Measurements from ENCODE around the gene KCNH1. TPM values are rescaled to one million over a fixed set of nuclear protein-coding genes. Genes with fewer than 3 reads are reported as not detected.

KCNH1 gene
- polyA plus RNA-seq, 1 of the 3 experiments (the other 2 are of a cell fraction): 0.08 TPM

DNA sequence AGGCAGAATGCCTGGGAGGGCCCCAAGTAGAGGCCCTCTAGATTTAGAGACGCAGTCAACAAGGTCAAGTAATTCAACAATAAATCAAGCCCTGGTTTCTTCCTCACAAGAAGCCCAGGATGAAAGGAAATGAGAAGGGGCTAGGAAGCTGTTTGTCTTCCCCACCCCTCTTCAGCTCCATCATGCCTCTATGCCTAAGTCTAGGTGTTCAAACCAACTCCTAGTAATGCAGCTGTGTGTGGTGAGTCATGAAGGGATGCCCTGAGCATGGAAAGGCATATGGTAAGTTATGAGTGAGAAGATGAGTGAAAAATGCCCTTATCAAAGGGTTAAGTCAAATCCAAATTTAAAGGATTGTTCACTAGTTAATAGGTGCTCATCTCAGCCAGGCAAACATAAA lies 339.5 kb downstream of the KCNH1 start:
- Histone ChIP-seq H2AFZ (ENCODE audit: low read depth) (no peak overlapping the region), H3K9me3 (no peaks in the 10 kb centered on the region), H4K20me1 (ENCODE audit: insufficient read depth) (no peaks in the 10 kb centered on the region), H3K9me2 (no peaks in the 10 kb centered on the region), H3K4me1 (ENCODE audit: control insufficient read depth in 1 of 2, insufficient read depth in 2 of 2, low read depth in 1 of 2, low read length in 1 of 2) (peaks cover 0 to 11% of the 10 kb centered on the region in 2 experiments; a peak in 2 of 4 replicates), H3F3A (replicated peaks; ENCODE audit: insufficient read depth) (no peaks in the 10 kb centered on the region), H3K4me2 (no peak overlapping the region), H3K9ac (no peak overlapping the region), H3K36me3 (replicated peaks in 1 of 2; ENCODE audit: control insufficient read depth in 1 of 2, insufficient read depth in 2 of 2, low read length in 1 of 2) (no peaks in the 10 kb centered on the region), H3K27me3 (ENCODE audit: insufficient read depth) (no peaks in the 10 kb centered on the region; the same call in 1 of the 2 replicates), H3K79me2 (ENCODE audit: insufficient read depth) (no peaks in the 10 kb centered on the region), H3K27ac (ENCODE audit: low read depth in 2 of 2, low read length in 1 of 2) (no peak overlapping the region), H3K4me3 (ENCODE audit: low read depth in 2 of 2, low read length in 1 of 2) (no peak overlapping the region)
- no peak for DNase-seq
- POLR2A ChIA-PET: no interaction called here
- CTCF ChIA-PET: no interaction called here
- 82% methylated on average over 1 of the region's 1 CpG for WGBS (ENCODE audit: low lambda C conversion rate)
- TF ChIP-seq FOXM1 (IDR thresholded peaks at IDR 0.05; ENCODE audit: low read depth) (no peak), JUND (IDR thresholded peaks at IDR 0.05) (no peak), FOXJ3 (CRISPR knock-in tag; IDR thresholded peaks at IDR 0.05) (no peak), NFIC (IDR thresholded peaks at IDR 0.05; ENCODE audit: borderline replicate concordance) (no peak), RFX5 (IDR thresholded peaks at IDR 0.05; ENCODE audit: low read length) (no peak), EZH2phosphoT487 (IDR thresholded peaks at IDR 0.05; ENCODE audit: borderline replicate concordance, low read depth) (no peak), MXI1 (IDR thresholded peaks at IDR 0.05; ENCODE audit: low read depth, low read length) (no peak), ELF1 (IDR thresholded peaks at IDR 0.05) (no peak), POLR2AphosphoS5 (IDR thresholded peaks at IDR 0.05; ENCODE audit: low read depth, low read length) (no peak), TCF12 (IDR thresholded peaks at IDR 0.05) (no peak), CHD2 (IDR thresholded peaks at IDR 0.05; ENCODE audit: low read length, partially characterized antibody) (no peak), GABPA (IDR thresholded peaks at IDR 0.05; ENCODE audit: low read depth) (no peak), GATA2 (CRISPR knock-in tag; IDR thresholded peaks at IDR 0.05) (no peak), SMC3 (IDR thresholded peaks at IDR 0.05; ENCODE audit: low read depth, low read length) (no peak)
- TF ChIP-seq, protein P1, sequence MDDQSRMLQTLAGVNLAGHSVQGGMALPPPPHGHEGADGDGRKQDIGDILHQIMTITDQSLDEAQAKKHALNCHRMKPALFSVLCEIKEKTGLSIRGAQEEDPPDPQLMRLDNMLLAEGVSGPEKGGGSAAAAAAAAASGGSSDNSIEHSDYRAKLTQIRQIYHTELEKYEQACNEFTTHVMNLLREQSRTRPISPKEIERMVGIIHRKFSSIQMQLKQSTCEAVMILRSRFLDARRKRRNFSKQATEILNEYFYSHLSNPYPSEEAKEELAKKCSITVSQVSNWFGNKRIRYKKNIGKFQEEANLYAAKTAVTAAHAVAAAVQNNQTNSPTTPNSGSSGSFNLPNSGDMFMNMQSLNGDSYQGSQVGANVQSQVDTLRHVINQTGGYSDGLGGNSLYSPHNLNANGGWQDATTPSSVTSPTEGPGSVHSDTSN (IDR thresholded peaks at IDR 0.05): no peak
- TF ChIP-seq, protein P2, sequence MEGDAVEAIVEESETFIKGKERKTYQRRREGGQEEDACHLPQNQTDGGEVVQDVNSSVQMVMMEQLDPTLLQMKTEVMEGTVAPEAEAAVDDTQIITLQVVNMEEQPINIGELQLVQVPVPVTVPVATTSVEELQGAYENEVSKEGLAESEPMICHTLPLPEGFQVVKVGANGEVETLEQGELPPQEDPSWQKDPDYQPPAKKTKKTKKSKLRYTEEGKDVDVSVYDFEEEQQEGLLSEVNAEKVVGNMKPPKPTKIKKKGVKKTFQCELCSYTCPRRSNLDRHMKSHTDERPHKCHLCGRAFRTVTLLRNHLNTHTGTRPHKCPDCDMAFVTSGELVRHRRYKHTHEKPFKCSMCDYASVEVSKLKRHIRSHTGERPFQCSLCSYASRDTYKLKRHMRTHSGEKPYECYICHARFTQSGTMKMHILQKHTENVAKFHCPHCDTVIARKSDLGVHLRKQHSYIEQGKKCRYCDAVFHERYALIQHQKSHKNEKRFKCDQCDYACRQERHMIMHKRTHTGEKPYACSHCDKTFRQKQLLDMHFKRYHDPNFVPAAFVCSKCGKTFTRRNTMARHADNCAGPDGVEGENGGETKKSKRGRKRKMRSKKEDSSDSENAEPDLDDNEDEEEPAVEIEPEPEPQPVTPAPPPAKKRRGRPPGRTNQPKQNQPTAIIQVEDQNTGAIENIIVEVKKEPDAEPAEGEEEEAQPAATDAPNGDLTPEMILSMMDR (IDR thresholded peaks at IDR 0.05): no peak
- TF ChIP-seq, protein P3, sequence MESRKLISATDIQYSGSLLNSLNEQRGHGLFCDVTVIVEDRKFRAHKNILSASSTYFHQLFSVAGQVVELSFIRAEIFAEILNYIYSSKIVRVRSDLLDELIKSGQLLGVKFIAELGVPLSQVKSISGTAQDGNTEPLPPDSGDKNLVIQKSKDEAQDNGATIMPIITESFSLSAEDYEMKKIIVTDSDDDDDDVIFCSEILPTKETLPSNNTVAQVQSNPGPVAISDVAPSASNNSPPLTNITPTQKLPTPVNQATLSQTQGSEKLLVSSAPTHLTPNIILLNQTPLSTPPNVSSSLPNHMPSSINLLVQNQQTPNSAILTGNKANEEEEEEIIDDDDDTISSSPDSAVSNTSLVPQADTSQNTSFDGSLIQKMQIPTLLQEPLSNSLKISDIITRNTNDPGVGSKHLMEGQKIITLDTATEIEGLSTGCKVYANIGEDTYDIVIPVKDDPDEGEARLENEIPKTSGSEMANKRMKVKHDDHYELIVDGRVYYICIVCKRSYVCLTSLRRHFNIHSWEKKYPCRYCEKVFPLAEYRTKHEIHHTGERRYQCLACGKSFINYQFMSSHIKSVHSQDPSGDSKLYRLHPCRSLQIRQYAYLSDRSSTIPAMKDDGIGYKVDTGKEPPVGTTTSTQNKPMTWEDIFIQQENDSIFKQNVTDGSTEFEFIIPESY (IDR thresholded peaks at IDR 0.05; ENCODE audit: borderline replicate concordance, low read depth): no peak
- TF ChIP-seq, protein P4, sequence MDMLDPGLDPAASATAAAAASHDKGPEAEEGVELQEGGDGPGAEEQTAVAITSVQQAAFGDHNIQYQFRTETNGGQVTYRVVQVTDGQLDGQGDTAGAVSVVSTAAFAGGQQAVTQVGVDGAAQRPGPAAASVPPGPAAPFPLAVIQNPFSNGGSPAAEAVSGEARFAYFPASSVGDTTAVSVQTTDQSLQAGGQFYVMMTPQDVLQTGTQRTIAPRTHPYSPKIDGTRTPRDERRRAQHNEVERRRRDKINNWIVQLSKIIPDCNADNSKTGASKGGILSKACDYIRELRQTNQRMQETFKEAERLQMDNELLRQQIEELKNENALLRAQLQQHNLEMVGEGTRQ (IDR thresholded peaks at IDR 0.05; ENCODE audit: borderline replicate concordance, low read depth, low read length): no peak
